NT2/D1 (cell line): ENCODE data around the gene KDM4E.

ENCODE experiments used
- SUZ12 ChIP-seq: IDR thresholded peaks from 2 replicates; pipeline ENCODE4 v1.6.1; 2011; ENCODE audit not compliant: insufficient read length, insufficient read depth; ENCODE audit errors: extremely low read depth
- YY1 ChIP-seq: IDR thresholded peaks from 2 replicates; pipeline ENCODE4 v1.6.1; 2011; ENCODE audit not compliant: insufficient read length, insufficient read depth

DNA sequence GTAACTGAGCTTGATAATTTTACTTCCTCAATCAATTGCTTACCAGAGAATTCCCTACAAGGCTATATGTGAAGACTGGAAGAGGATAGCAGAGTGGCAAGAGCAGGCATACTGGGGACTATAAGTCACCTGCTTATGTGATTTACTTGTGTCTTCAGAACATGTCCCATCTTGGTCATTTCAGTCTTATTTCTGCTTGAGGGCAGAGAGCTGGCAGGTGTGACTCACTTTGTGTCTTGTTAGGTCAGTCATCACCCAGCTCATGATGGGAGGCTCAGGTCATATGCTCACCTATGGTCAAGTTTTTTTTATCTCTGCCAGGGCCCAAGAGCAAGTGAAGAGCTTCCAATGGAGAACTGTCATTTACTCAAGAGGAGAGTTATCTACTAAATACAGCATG is 47.9 kb downstream of the KDM4E start:
- no peak for TF ChIP-seq YY1
- TF ChIP-seq SUZ12, result no peak
